ENCODE data around the gene EEIG1.

Gene EEIG1

DNA sequence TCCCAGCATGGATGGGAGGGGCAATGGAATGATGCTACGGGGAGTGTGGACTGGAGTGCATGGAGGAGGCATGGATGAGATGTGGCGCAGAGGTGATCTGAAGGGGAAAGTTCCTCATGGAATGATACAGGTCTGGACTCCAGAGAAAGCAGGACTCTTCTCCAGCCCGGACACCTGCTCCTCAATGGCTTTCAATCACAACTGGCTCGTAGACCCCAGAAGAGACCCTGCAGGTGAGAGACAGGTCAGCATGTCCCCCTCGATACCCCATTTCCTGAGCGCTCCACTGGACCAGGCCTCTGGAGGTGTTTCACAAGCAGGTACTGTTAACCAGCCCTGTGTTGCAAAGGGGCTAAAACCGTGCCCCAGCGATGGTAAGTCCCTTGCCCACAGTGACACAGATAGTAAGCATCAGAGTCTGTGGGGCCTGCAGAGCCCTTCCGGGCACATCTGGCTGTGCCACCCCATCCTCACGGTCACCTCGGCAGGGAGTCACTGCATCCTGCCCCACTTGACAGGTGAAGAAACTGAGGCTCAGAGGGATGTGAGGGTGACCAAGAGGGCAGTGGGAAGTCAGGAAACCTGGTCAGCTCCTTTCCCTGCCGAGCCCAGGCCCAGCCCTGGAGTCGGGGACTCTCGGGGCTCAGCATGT lies 37.7 kb downstream of the EEIG1 start:
- TF ChIP-seq CTCF (IDR thresholded peaks at IDR 0.05; ENCODE audit: low read length, missing control alignments): no peak
- H3K4me3 ChIP-seq (replicated peaks; ENCODE audit: low read depth, low read length): no peak overlapping the region
- DNase-seq (ENCODE audit: low read depth): no peak

DNA sequence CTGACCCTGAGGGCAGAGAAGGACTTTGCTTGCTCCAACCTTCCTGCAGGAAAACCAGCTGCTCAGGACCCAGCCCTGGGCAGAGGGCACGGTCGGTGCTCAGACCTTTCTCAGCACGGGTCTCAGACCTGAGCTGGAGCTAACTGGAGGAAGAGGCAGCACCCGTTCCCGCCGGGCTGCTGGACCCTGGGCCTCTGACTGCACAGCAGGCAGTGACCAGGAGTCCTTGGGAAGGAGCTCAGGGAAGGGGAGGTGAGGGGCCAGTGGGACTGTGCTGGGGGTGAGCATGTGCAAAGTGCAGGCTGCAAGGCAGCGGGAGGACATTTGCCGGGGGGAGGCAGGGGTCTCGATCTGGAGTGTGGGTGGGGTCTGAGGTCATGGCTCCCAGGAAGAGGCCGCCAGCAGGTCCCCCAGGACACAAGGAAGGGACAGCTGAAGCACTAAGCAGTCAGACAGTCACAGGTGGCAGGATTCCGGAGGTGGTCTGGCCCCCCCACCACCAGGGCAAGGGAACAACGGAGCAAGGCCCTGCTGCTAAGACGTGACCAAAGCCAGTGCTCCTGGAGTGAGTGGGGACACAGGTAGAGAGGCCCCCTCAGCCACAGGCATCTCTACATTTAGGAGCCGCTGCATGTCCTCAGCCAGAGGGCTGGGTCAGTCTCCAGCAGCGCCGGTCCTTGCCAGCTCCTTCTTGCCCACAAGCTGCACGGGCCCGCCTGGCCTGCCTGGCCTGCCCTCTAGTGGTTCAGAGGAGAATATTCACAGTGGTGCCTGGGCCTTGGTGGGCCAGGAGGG lies 38.4 kb downstream of the EEIG1 start:
- DNase-seq (ENCODE audit: low read depth): peak; percentile 73
- H3K4me3 ChIP-seq (replicated peaks; ENCODE audit: low read depth, low read length): no peak overlapping the region
- peak; percentile 75 for TF ChIP-seq CTCF (IDR thresholded peaks at IDR 0.05; ENCODE audit: low read length, missing control alignments)

DNA sequence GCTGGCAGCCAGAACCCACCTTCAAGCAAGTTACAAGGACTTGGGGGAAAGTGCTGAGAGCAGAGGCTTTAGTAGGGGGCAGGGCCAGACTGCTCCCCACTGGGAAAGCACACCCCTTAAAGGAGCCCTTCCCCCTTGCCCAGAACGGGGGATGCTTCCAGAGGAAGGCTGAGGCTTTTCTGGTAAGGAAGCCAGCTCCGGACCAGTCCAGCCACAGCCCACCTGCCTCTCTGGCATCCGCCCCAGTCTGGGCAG lies 38.9 kb downstream of the EEIG1 start:
- DNase-seq (ENCODE audit: low read depth): no peak
- no peak overlapping the region for H3K4me3 ChIP-seq (replicated peaks; ENCODE audit: low read depth, low read length)
- TF ChIP-seq CTCF (IDR thresholded peaks at IDR 0.05; ENCODE audit: low read length, missing control alignments): no peak

DNA sequence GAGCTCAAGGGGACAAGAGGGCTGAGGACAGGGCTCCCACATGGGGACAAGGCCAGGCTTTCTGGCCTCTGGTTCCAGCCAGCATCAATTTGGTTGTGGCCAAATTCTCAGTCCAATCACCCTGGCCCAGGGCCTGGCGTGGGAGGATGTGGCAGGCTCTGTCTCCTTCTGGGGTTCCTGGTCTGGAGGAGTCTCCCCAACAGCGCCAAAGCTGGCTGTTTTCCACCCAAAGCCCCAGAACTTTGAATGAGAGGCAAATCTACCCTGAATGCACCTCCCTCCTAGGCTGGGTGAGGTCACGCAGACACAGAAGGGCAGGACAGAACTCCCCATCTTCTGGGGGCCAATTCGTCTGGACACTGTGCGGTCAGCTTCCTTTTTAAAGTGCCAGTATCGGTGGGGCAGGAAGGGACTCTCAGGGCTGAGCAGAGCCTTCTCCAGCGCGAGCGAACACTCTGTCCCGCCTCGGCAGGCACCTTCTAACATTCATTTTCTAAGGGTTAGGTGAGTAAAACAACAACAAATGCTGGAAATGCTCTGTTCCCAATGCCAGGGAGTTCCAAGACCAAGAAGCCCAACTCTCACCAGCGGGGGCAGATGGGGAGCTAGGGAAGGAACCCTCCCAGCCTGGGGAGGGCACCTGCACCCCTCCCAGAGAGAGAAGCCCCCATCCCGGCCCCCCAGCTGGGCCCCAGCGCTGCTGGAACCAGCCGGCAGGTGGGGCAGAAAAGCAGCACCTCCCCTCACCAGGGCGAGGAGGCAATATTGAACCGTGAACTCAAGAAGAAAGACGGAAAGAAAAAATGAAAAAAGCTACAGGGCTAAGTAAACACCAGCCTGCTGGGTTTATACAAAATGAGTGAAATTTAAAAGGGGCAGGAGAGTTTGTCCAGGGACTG lies 39.5 kb downstream of the EEIG1 start:
- no peak for TF ChIP-seq CTCF (IDR thresholded peaks at IDR 0.05; ENCODE audit: low read length, missing control alignments)
- DNase-seq (ENCODE audit: low read depth): no peak

DNA sequence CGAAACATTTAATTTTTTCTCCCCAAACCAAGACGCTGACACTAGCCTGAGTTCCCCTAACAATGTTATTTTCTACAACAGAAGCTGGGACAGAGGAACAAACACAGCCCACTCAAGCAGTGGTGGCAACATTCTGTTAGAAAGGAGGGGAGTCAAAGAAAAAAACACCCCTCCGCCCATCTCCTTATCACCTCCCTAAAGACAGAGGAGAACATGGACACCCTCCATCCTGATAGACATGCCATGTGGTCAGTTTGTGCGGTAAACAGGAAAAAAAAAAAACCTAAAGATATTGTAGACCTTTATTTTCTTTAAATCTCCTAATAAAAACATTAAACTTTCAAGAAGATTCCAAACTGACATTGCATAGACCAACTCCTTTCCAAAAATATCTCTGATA lies 40.2 kb downstream of the EEIG1 start:
- no peak overlapping the region for H3K4me3 ChIP-seq (replicated peaks; ENCODE audit: low read depth, low read length)
- TF ChIP-seq CTCF (IDR thresholded peaks at IDR 0.05; ENCODE audit: low read length, missing control alignments): no peak
- DNase-seq (ENCODE audit: low read depth): no peak

More for the DNA sequence above, 39.5 kb downstream of the EEIG1 start:
- no peak overlapping the region for H3K4me3 ChIP-seq (replicated peaks; ENCODE audit: low read depth, low read length)

DNA sequence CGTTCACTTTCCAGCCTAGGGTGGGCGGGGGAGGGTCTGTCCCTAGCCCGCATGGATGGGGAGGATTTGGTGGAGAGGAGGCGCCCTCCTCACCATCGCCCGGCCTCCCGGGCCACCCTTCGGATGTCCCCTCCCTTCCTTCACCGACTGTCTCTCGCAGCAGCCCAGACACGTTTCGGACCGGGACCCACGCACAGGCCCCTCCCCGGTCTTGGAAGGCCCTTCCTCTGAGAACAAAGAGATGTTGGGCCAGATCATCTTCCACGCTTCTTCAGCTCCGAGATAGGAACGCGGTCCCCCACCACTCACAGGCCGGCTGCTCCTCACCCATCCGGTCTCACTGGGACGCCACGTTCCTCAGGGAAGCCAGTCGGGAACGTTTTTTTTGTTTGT lies 42.5 kb downstream of the EEIG1 start:
- H3K4me3 ChIP-seq (replicated peaks; ENCODE audit: low read depth, low read length): peak overlapping the region; percentile 91
- no peak for TF ChIP-seq CTCF (IDR thresholded peaks at IDR 0.05; ENCODE audit: low read length, missing control alignments)
- DNase-seq (ENCODE audit: low read depth): no peak
